ENCODE data around the gene GABRB2. TPM values are rescaled to one million over a fixed set of nuclear protein-coding genes. Genes with fewer than 3 reads are reported as not detected.
"Not testable (repeated sequence)": the region's sequence is repeated elsewhere in the genome, so short reads cannot be mapped to it uniquely, and the experiment has no call there.

Gene GABRB2
- polyA plus RNA-seq (2012; ENCODE audit: insufficient read depth, insufficient read length): 4.5 TPM

- peak; percentile 47 for DNase-seq (ENCODE audit: low read depth, low spot score)
- peak within 1 kb of the TSS; percentile 52 for H3K4me3 ChIP-seq (ENCODE audit: low read length)
Observed at GRCh38 chr5:161546470-161547301, at the start of gene GABRB2. GABRB2 (minus strand) TSS chr5:161546725; CDS start chr5:161546643, 82 bp downstream.

GRCh38 chr5:161585798-161586197 lies 39.3 kb upstream of the GABRB2 start:
- no peak overlapping the region for H3K4me3 ChIP-seq (ENCODE audit: low read length)
- no peak for DNase-seq (ENCODE audit: low read depth, low spot score)

GRCh38 chr5:161580621-161581020 lies 34.1 kb upstream of the GABRB2 start:
- H3K4me3 ChIP-seq (ENCODE audit: low read length): no peak overlapping the region
- DNase-seq (ENCODE audit: low read depth, low spot score): no peak

- DNase-seq (ENCODE audit: low read depth, low spot score): no peak
- no peak overlapping the region for H3K4me3 ChIP-seq (ENCODE audit: low read length)
Observed at GRCh38 chr5:161572914-161573313, 26.4 kb upstream of the GABRB2 start.

GRCh38 chr5:161566081-161566480 lies 19.6 kb upstream of the GABRB2 start:
- H3K4me3 ChIP-seq (ENCODE audit: low read length): no peak overlapping the region
- DNase-seq (ENCODE audit: low read depth, low spot score): no peak

- H3K4me3 ChIP-seq (ENCODE audit: low read length): no peak overlapping the region
- no peak for DNase-seq (ENCODE audit: low read depth, low spot score)
Observed at GRCh38 chr5:161562446-161562845, 15.9 kb upstream of the GABRB2 start.

- DNase-seq (ENCODE audit: low read depth, low spot score): no peak
Observed at GRCh38 chr5:161549106-161549505, 2.6 kb upstream of the GABRB2 start.

GRCh38 chr5:161548487-161549094 lies 2.1 kb upstream of the GABRB2 start:
- no peak overlapping the region for H3K4me3 ChIP-seq (ENCODE audit: low read length)
- DNase-seq (ENCODE audit: low read depth, low spot score): no peak

More at GRCh38 chr5:161549106-161549505, 2.6 kb upstream of the GABRB2 start:
- no peak overlapping the region for H3K4me3 ChIP-seq (ENCODE audit: low read length)

GRCh38 chr5:161547738-161548486 lies 1.4 kb upstream of the GABRB2 start:
- peak overlapping the region; percentile 52 for H3K4me3 ChIP-seq (ENCODE audit: low read length)
- no peak for DNase-seq (ENCODE audit: low read depth, low spot score)

- peak overlapping the region; percentile 52 for H3K4me3 ChIP-seq (ENCODE audit: low read length)
- DNase-seq (ENCODE audit: low read depth, low spot score): no peak
Observed at GRCh38 chr5:161547406-161547737, 847 bp upstream of the GABRB2 start.

- no peak for DNase-seq (ENCODE audit: low read depth, low spot score)
- peak overlapping the region; percentile 52 for H3K4me3 ChIP-seq (ENCODE audit: low read length)
Observed at GRCh38 chr5:161546095-161546469, 443 bp downstream of the GABRB2 start.

GRCh38 chr5:161545344-161546094 lies 1.0 kb downstream of the GABRB2 start:
- DNase-seq (ENCODE audit: low read depth, low spot score): no peak
- H3K4me3 ChIP-seq (ENCODE audit: low read length): no peak overlapping the region

- H3K4me3 ChIP-seq (ENCODE audit: low read length): no peak overlapping the region
- DNase-seq (ENCODE audit: low read depth, low spot score): peak; percentile 49
Observed at GRCh38 chr5:161544350-161544765, 2.2 kb downstream of the GABRB2 start.

GRCh38 chr5:161539016-161539415 lies 7.5 kb downstream of the GABRB2 start:
- DNase-seq (ENCODE audit: low read depth, low spot score): no peak
- H3K4me3 ChIP-seq (ENCODE audit: low read length): no peak overlapping the region

GRCh38 chr5:161535762-161536161 lies 10.8 kb downstream of the GABRB2 start:
- no peak overlapping the region for H3K4me3 ChIP-seq (ENCODE audit: low read length)
- no peak for DNase-seq (ENCODE audit: low read depth, low spot score)

GRCh38 chr5:161530700-161531099 lies 15.8 kb downstream of the GABRB2 start:
- DNase-seq (ENCODE audit: low read depth, low spot score): no peak
- no peak overlapping the region for H3K4me3 ChIP-seq (ENCODE audit: low read length)

- no peak overlapping the region for H3K4me3 ChIP-seq (ENCODE audit: low read length)
- no peak for DNase-seq (ENCODE audit: low read depth, low spot score)
Observed at GRCh38 chr5:161513942-161514341, 32.6 kb downstream of the GABRB2 start.

GRCh38 chr5:161507591-161507990 lies 38.9 kb downstream of the GABRB2 start:
- DNase-seq (ENCODE audit: low read depth, low spot score): no peak
- H3K4me3 ChIP-seq (ENCODE audit: low read length): no peak overlapping the region

- H3K4me3 ChIP-seq (ENCODE audit: low read length); DNase-seq (ENCODE audit: low read depth, low spot score): not testable (repeated sequence)
Observed at GRCh38 chr5:161505160-161505559, 41.4 kb downstream of the GABRB2 start.

Measured in Jurkat, Clone E6-1 (cell line).